Cardiac fibroblast (primary cell): ENCODE data around the gene TRAPPC2L.

Experiments used
- DNase-seq, 2 donors: peaks; one replicate each; pipeline versions ENCODE4 v3.0.0 to v3.0.0-alpha.2; 2010; ENCODE audit warnings: low read depth in 2 of 2
- H3K4me3 ChIP-seq, 2 donors: replicated peaks in 1 of 2; 1 replicate in 1 of 2; 2 replicates in 1 of 2; pipeline ENCODE4 v1.5.1; 2011; ENCODE audit warnings: low read depth in 2 of 2, low read length in 2 of 2, mild to moderate bottlenecking in 2 of 2, moderate library complexity in 1 of 2
- CTCF ChIP-seq: IDR thresholded peaks from one replicate; pipeline ENCODE4 v1.5.1; 2011; ENCODE audit warnings: low read depth, mild to moderate bottlenecking, low read length, inconsistent platforms

The TRAPPC2L gene

DNA sequence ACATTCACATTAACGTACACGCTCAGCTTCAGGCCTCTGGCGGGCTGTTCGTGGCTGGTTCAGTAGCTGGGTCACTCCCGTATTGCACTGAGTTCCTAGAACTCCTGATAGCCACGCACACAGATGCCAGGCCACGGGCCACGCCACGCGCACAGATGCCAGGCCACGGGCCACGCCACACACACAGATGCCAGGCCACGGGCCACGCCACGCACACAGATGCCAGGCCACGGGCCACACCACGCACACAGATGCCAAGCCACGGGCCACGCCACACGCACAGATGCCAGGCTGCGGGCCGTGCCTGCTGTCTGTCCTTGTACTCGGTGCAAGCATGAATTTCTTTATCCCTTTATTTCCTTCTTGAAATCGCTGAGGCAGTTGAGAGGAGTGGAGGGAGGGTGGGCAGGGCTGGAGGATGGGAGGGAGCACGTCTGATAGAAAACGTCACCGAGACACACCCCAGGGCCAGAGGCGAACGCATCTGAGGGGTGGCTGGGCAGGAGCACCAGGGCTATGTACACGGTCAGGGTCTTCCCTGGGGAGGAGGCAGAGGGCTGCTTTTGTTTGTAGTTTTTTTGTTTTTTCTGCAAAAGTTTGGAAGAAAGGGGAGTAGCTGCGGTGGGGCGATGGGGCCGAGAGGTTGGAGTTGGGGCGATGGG is 18.1 kb downstream of the TRAPPC2L start:
- TF ChIP-seq CTCF = no peak
- no peak overlapping the region for H3K4me3 ChIP-seq
- no peak for DNase-seq

- no peak for TF ChIP-seq CTCF
- DNase-seq = no peak
- H3K4me3 ChIP-seq = no peak overlapping the region
These were observed 18.8 kb downstream of the TRAPPC2L start for GRCh38 chr16:88875703-88876234.

DNA sequence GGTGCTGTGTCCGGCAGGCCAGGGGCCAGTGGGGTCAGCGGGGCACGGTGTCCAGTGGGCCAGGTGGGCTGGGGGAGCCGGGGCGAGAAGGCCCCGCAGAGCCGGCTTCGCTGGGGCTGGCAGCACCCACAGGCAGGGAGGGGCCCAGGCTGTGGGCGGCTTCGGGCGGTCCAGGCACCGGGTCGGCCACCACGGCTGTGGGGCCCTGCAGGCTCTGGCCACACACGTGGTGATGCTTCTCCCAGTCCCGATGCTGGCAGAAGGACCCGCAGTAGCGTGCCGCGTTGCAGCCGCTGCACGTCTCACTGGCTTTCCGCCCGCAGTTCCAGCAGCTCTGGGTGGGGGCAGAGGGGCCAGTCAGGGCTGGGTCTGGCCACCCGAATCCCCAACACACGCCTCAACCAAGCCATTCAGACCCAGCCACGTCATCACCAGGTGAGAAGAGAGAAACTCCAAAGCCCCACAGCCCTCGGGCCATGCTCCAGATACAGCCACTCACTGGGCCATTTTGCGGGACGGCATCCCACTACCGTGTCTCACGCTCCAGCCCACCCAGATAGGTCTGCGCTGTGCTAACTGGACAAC is 20.1 kb downstream of the TRAPPC2L start:
- DNase-seq = no peak
- TF ChIP-seq CTCF = no peak
- H3K4me3 ChIP-seq = no peak overlapping the region

DNA sequence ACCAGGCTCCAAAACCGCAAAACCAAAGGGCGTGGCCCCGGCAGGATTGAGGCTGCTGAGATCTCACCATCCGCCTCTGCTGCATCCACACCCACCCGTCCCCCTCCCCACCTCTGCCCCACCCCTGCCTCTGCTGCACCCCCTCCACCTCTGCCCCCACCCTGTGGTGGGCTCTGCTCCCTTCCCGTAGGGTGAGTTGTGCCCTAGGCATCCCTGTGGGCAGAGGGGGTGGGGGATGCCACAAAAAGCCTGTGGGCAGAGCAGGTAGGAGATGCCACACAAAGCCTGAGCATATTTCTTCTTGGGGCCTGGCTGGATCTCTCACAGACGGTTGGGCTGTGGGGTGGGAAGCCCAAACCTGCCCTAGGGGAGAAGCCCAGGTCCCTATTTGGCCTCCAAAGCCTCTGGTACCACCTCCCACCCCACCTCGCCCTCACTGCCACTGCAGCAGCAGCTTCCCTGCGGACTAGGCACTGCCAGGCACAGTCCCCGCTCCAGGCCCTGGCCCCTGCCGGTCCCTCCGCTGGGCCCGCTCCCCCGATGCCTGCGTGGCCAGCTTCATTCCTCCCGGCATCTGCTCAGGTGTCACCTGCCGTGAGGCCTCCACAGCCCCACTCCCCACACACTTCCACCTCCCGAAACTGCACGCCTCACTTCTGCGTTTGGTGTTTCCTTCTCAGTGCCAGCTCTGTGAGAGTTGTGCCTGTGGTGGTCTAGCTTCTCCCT is 20.8 kb downstream of the TRAPPC2L start:
- TF ChIP-seq CTCF = no peak

GRCh38 chr16:88878356-88878755 is 21.4 kb downstream of the TRAPPC2L start:
- TF ChIP-seq CTCF = no peak
- DNase-seq = no peak
- H3K4me3 ChIP-seq = no peak overlapping the region

More for the DNA sequence above, 20.8 kb downstream of the TRAPPC2L start:
- no peak for DNase-seq
- H3K4me3 ChIP-seq = no peak overlapping the region

DNA sequence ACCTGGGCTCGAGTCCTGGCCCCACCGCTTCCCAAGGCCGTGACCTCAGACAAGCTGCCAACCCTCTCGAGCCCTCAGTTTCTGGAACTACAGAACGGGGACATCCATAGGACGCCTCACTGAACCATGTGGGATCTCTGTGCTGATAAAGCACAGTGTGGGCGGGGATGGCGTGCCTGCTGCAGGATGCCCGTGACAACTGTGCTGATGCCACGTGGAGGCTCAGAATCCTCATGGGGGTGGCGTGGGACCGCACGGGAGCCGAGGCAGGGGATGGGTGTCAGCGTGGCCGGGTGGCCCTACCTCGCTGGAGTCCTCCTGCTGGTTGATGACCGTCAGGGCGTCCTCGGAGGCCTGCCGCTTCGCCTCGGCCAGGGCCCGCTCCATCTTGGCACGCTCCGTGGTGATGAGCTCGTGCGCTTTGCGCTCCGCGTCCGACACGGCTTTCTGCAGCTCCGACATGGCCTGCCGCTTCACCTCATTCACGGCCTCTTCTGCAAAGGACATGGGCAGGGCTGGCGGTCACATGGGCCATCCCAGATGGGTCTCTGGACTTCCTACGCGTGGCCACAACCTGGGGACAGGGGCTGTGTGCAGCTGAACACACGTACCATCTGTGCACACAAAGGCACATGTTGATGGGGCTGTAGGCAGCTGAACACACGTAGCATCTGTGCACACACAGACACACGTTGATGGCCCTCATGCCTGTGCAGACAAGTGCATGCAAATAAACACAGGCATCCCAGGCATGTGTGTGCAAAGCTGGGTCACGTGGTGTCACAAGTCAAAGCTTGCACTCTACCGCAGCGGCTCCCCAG is 22.2 kb downstream of the TRAPPC2L start:
- TF ChIP-seq CTCF = no peak

More for the DNA sequence above, 22.2 kb downstream of the TRAPPC2L start:
- DNase-seq = no peak
- H3K4me3 ChIP-seq = no peak overlapping the region
